T-helper 1 cell treated with Interleukin-12 subunit alpha and Interleukin-12 subunit beta and Interleukin-4 antibody, amounts not matched to agents 30 ng/mL and 1 ng/mL, for 36 hours (primary cell): ENCODE results near the gene ANKMY2. TPM values are rescaled to one million over a fixed set of nuclear protein-coding genes. Genes with fewer than 3 reads are reported as not detected.
"Not testable (repeated sequence)": the region's sequence is repeated elsewhere in the genome, so short reads cannot be mapped to it uniquely, and the experiment has no call there.

ENCODE experiments used
- intact Hi-C: fragments of 100-400 bp; cut with micrococcal nuclease; formaldehyde crosslinking; loops from one replicate; pipeline ENCODE4 v1.15.1; 2024
- total RNA-seq: library from RNA; stranded (reverse); gene quantifications from 2 replicates; pipeline ENCODE4 v1.2.3, GENCODE V29; 2022

ANKMY2 gene
- total RNA-seq: 7.7 and 8.5 TPM in 2 replicates

DNA sequence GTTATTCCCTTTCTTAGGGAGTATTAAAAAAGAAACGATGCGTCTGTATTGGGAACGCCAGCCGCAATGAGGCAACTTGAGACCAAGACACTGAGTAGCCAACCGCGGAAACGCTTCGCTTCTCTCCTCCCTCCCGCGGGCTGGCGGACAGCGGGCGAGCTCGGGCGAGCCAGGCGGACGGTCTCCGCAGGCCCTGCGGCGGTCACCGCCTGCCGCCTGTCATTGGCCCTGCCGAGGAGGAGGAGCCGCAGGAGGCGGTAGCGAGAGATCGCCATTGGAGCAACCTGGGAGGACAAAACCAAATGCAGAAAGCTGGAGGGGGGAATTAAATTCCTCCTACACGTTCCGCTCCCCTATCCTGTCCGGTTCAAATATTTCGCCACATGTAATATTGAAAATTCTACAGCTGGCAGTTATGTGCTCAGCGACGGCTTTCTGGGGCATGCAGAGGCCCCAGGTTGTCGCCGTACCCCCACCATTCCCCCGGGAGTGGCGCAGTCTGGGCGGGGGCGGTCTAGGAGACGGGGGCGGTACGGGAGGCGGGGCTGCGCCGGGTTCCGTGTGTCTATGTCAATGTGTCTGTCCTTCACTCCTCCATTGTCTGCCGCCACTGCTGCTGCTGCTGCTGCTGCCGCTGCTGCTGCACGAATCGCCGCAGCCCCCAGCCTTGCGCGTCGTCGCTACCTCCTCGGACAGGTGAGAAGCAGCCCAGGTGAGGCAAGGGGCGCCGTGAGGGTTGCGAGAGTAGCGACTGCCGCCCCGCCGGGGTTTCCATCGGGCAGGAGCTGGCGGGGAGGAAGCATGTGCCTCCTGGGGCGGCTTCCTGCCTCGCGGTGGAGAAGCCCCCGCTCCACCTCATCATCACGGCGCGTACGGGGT is at the start of gene ANKMY2, which contains the start of gene BZW2:
Gene ANKMY2 (minus strand): TSS at position 162 of the 879 bp plus-strand sequence. CDS start 181 bp downstream, outside the sequence.
Gene BZW2 (plus strand): TSS at position 589 of the 879 bp plus-strand sequence. CDS start 19,263 bp downstream, outside the sequence.
- intact Hi-C loops: loop anchor here (1.0 to 5.0 kb wide), 9 partner anchors 26 to 1294 kb away; partner anchors contain the start of genes AHR, SNX13 and TSPAN13

DNA sequence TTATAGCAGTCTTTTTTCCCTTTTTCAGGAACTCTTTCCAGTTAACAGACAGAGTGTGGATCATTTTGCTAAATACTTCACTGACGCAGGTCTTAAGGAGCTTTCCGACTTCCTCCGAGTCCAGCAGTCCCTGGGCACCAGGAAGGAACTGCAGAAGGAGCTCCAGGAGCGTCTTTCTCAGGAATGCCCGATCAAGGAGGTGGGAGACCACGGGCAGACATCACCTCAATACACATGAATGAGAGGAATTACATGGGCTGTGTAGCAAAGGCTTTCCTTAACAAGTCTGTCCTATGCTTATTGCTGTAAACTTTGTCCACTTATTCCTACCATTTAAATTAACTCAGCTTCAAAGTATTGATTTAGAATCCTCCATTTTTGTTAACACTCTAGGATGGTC is 49.3 kb upstream of the ANKMY2 start:
- intact Hi-C loops: loop anchor here (1.0 kb wide), 1 partner anchor 223 kb away; no protein-coding TSS in a partner anchor

DNA sequence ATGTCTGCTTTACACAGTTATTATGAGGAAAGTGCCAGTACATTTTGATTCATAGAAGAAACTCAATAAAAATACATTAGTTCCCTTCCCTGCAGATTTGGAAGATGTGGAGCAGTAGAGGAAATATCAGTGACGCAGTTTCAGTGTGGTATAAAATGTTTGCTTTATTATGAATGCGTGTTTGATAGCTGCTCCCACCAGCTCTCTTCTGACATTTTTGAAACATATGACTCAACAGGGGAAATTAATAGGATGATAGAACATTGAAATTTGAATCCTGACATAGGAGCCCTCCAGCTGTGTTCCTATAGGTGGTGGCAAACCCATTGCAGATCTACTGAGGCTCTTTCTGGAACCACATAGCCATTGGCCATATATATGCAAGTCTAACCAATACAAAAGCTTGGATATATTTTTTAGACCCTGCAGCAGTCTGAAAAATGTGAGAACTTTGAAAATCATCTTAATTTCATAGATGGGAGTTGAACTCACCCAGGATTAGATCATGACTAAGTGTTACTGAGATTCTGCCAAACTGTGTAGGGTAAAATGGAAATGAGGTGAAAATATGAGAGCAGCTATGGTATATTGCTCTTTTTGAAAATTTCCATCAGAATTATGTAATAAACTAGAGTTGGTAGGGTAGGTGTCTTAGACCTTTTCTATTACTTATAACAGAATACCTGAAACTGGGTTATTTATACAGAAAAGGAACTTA is 48.2 kb upstream of the ANKMY2 start:
- intact Hi-C loops: no loop called here

DNA sequence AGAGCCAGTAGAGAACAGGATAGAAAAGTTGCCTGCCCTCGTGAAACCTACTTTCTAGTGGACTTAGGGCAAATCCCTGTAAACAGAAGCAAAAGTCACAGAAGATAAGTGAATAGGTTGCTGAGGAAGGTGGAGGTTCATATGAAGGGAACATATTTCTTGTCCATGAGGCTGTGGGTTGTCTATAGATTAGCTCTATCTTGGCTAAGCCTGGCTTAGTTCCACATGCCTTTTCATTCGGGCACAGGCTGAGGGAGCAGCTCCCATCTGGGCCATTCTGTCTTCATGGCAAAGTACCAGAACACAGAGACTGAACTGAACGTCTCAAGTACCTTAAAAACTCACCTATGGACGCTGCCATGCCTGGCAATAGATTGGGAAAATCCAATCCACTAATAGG is 45.7 kb upstream of the ANKMY2 start:
- intact Hi-C loops: no loop called here

DNA sequence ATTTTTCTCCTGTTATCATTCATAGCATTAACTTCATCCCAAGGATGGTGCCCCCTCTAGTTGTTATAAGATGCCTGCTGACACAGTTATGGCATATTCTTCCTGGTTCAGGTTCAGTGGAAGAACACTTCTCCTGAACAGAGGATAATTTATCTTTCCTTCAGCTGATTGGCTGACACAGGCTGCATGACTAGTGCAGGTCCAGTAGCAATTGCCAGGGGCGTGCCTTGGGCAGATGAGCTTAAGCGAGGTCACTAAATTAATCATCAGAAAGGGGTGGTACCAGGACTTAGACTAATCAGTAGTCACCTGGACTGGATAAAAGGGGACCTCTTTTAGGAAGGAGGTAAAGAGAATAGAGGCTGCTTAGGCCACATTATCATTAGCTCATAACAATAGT is 42.7 kb upstream of the ANKMY2 start:
- intact Hi-C loops: no loop called here

DNA sequence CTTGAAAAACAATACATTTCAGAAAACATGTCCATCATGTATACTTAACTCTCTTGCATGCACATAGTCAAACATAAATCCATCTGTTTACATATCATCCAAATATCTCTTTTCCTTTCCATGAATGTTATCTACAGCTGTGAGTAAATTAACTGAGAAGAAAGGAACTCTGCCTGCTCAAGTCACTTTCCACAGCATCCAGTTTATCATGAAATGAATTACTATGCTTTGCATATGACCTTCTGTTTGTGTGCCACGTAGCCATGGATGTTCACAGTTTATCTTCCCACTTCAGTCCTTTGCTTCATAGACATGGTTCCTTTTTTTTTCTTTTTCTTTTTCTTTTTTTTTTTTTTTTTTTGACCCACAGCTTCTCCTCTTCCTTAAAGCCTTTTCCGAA is 40.0 kb upstream of the ANKMY2 start:
- intact Hi-C loops: loop anchor here (2.0 kb wide), 1 partner anchor 39 kb away; the partner anchor contains the start of gene BZW2

DNA sequence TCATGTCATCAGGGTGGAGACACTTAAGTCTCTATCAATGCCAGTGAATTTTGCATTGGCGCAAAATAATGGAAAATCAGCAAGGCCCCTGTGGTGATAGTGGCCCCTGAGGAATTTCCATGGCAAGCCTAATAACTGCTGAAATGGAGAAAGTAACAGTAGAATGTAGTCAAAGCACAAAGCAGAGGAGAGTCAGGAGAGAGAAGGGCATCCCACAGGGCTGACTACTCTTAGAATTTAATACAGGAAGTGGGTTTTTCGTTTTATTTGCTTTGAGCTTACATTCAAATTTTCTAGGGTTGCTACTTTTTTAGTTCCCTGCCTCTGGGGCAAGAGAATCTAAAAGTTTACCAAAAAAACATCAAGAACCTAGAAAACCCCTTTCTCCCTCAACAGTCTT is 39.4 kb upstream of the ANKMY2 start:
- intact Hi-C loops: loop anchor here (2.0 kb wide), 1 partner anchor 38 kb away; the partner anchor contains the start of gene BZW2

DNA sequence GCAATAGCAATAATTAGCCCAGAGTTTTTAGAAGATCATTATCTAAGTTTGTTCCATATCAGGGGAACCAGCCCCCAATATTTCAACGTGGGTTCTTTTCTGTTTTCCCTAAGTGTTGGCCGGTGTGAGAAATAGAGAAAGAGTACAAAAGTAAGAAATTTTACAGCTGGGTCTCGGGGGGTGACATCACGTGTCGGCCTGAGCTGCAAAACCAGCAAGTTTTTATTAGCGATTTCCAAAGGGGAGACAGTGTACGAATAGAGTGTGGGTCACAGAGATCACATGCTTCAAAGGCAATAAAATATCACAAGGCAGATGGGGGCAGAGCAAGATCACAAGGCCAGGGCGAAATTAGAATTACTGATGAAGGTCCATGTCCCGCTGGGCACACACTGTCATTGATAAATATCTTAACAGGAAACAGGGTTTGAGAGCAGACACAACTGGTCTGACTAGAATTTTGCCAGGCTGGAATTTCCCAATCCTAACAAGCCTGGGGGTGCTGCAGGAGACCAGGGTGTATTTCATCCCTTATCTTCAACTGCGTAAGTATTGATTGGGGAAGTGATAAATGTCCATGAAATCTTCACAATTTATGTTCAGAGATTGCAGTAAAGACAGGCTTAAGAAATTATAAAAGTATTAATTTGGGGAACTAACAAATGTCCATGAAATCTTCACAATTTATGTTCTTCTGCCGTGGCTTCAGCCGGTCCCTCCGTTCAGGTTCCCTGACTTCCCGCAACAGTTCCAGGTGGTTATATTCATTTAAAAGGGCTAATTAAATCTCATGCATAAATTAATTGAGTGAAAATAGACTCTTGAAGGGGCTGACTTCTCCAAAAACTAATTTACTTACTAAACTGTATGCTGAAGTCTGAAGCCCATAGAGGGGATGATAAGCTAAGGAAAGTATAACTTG is 33.4 kb upstream of the ANKMY2 start:
- intact Hi-C loops: not testable (repeated sequence)

DNA sequence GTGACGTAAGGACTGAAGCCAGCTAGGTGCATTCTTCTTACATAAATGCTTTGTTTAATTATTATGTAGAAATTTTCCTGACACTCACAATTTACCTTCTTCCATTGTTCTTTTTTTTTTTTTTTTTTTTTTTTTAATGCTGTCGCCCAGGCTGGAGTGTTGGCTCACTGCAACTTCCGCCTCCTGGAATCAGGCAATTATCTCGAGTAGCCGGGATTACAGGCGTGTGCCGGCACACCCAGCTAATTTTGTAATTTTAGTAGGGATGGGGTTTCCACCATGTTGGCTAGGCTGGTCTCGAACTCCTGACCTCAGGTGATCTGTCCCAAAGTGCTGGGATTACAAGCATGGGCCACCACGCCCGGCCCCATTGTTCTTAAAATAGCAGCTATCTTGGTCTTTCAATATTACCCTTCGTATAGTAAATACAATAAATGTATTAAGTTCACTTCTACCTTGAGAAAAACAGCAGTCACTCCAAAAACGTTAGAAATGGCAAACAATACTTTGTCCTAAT is 32.5 kb upstream of the ANKMY2 start:
- intact Hi-C loops: no loop called here

DNA sequence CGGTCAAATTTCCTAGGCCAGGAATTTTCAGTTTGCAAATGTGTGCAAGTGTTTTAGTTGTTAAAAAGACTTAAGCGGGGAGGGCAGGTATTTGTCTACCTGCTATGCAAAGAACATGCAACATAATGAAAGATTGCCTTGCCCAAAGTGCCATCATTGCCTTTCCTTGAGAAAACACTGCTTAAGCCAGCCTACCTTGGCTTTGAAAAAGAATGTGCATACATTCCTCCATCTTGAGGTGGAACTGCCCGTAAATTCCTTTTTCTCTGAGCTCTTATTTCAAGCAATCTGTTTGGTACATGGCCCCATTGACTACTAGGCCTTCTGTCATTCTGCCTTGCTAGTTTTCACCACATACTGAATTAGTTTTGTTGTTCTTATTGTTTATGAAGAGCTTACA is 29.7 kb upstream of the ANKMY2 start:
- intact Hi-C loops: no loop called here

DNA sequence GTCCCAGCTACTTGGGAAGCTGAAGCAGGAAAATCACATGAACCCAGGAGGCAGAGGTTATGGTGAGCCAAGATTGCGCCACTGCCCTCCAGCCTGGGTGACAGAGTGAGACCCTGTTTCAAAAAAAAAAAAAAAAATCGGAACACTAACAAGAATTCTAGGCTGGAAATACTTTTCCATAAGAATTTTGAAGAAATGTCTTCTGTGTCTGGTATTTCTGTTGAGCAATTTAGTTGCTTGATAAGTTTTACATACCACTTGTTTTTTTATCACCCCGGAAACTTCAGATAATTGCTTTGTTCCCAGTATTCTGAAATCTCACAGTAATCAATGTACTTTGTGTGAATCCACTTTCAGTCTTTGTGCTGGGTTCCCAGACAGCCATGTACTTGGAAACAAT is 26.3 kb upstream of the ANKMY2 start:
- intact Hi-C loops: no loop called here

DNA sequence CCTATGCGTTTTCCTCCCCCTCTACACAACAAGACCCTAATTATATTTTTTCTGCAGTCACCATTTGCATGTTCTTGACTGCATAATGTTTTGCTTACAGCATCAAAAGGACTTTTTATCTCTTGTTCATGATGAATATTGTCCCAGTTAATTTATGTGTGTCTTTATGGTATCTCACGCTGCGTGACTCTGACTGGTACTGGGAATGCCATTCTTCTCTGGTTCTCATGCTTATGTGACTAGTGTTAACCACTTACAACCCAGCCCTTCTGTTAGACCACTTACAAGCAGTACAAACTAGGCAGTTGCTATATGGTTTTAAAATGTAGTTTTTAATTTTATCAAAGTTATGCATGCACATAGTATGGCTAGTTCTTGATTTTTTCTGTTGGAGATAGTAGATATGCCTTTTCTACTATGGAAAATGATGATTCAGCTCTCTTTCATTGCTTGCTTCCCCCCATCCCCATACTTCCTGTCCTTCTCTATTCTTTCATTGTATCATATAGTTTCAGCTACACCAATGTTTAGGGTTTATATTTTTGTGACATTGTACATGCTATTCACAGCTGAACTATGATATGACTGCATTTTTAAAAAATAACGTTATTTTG is 25.3 kb upstream of the ANKMY2 start:
- intact Hi-C loops: no loop called here

DNA sequence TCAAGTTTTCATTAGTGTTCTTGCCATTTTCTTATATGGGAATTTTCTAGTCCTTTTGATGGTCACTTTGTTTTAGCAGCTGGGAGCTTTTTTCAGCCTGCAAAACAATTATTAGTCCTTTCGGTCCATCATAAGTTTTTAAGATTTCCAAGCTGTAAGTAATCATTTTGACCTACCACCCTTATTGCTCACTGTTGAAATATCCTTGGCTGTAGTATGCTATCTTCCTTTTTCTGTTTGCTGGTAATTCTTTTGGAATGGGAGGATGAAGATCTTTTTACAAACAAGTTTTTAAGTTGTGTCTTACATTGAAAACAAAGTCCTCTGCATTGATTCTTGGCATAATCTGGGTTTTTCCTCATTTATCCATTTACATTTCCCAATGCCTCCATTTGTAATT is 24.5 kb upstream of the ANKMY2 start:
- intact Hi-C loops: no loop called here

DNA sequence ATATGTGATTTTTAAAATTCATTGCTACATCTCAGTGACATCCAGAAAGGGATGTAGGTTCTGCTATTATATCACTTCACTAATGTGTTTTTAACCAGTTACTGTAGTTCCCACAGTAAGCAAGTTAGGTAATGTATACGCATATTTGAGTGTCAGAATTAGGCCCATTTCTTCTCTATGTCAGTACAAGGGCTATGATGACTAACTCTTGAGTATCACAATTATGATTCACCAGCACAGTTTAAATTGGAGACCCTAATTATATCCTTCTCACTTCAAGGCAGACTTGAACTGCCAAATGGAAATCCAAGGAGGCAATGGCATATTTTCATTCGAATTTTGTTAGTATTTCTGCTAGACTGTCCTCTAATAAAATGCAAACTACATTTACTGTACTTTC is 24.0 kb upstream of the ANKMY2 start:
- intact Hi-C loops: loop anchor here (5.0 kb wide), 1 partner anchor 1763 kb away; no protein-coding TSS in a partner anchor

DNA sequence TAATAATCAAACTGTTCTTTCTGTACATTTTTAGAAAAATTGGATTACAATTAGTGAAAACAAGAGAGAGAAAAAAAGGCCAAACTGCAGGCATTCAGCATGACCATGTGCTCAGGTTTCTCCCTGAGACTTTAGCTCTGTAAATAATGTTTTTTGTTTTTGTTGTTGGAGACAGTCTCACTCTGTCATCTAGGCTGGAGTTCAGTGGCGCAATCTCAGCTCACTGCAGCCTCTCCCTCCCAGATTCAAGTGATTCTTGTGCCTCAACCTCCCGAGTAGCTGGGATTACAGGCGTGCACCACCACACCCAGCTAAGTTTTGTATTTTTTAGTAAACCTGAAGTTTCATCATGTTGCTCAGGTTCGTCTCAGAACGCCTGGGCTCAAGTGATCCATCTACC is 23.4 kb upstream of the ANKMY2 start:
- intact Hi-C loops: loop anchor here (5.0 kb wide), 1 partner anchor 1763 kb away; no protein-coding TSS in a partner anchor

DNA sequence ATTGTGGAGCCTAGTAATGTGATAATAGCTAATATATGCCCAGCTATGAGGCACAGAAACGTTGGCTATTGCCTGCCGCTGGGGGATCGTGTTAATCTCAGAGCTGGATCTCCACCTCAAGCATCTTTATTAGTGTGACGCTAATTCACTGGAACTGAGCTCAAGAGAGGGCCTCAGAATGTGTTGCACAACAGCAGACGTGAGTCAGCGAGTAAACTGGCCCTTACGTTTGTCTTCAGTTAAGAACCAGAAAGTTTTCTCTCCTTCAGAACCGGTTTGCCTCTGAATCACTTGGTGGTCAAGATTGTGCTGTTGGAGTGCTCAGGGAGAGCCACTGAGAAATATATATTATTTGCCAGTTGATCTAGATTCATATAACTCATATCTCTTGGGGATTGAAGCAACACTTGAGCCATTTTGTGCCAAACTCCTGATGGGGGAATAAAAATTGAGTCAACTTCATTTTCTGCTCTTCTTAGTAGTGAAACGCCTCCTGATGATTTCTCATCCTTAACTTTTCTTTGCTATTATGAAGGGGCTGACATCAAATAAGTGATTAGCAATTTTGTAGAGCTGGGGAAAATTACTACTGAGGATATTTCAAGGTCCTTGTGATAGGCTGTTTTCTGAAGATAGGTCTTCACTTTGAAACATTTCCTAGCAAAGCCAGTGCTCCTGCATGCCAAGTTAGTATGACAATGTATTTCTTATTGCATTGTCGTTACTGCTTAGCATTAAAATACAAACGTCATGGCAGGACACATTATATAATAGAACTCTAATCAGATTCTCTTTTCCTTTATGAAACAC is 22.7 kb upstream of the ANKMY2 start:
- intact Hi-C loops: loop anchor here (5.0 kb wide), 1 partner anchor 1764 kb away; no protein-coding TSS in a partner anchor

DNA sequence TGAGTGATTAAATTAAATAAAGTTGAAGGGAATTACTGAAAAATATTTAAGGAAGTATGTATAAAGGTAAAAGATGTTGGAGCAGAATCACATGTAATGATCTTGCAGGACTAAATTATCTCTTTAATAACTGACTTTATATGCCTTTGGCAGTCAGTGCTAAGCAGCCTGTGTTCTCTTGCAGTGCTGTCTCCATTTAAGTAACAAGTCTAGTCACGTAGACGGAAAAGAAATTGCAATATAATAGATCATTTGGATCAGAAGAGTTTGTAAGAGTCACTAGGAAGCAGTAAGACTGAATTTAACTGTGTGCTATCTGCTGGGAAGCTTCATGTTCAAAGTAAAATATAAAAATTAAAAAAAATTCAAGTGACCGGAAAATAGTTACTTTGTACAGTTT is 21.8 kb upstream of the ANKMY2 start:
- intact Hi-C loops: loop anchor here (5.0 kb wide), 1 partner anchor 1765 kb away; no protein-coding TSS in a partner anchor

DNA sequence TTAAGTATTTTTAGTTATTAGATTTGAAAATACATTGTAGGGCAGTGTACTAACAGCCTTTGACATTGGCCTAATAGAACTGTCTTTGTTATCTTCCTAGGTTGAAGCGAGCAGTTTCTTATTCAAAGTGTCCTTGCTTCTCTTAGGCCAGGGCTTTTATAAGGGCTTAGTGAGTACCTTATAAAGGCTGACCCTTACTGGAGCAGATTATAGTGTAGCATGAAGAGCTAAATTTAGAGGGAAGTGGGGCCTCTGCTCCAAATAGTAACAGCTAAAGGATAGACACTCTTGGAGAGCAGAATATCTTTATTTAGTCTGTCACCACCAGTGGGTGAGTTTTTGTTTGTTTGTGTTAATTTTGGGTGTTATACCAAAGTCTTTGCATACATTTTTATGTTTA is 16.4 kb upstream of the ANKMY2 start:
- intact Hi-C loops: no loop called here
